Endodermal cell (in vitro differentiated cells): ENCODE data around the gene LAMTOR1. TPM values are rescaled to one million over a fixed set of nuclear protein-coding genes. Genes with fewer than 3 reads are reported as not detected.

Experiments used
- DNase-seq: peaks from one replicate; pipeline ENCODE4 v3.0.0-alpha.2; 2017
- H3K27ac ChIP-seq: 2 replicates; pipeline ENCODE4 v1.5.1; 2013; ENCODE audit warnings: mild to moderate bottlenecking, low read depth, low read length, moderate library complexity
- H3K27me3 ChIP-seq: 2 replicates; pipeline ENCODE4 v1.6.1; 2013; ENCODE audit warnings: mild to moderate bottlenecking, low read length, moderate library complexity; ENCODE audit not compliant: insufficient read depth, control insufficient read depth, poor library complexity, severe bottlenecking
- H3K36me3 ChIP-seq: 2 replicates; pipeline ENCODE4 v1.7.0; 2013; ENCODE audit warnings: mild to moderate bottlenecking, low read length, moderate library complexity; ENCODE audit not compliant: control insufficient read depth, insufficient read depth
- H3K4me1 ChIP-seq: one replicate; pipeline ENCODE4 v1.7.0; 2013; ENCODE audit warnings: low read length; ENCODE audit not compliant: control insufficient read depth, insufficient read depth
- H3K4me3 ChIP-seq: 2 replicates; pipeline ENCODE4 v1.5.1; 2013; ENCODE audit warnings: mild to moderate bottlenecking, low read length, moderate library complexity
- H3K9ac ChIP-seq: 2 replicates; pipeline ENCODE4 v1.6.1; 2013; ENCODE audit warnings: mild to moderate bottlenecking, low read length, moderate library complexity; ENCODE audit not compliant: poor library complexity, severe bottlenecking; ENCODE audit errors: extremely low read depth
- H3K9me3 ChIP-seq: 2 replicates; pipeline ENCODE4 v1.6.1; 2013; ENCODE audit warnings: mild to moderate bottlenecking, low read length, moderate library complexity; ENCODE audit not compliant: control insufficient read depth
- H3K27ac Mint-ChIP-seq: 2 replicates; pipeline ENCODE4 v1.8.0; 2020; ENCODE audit warnings: mixed read lengths
- H3K27me3 Mint-ChIP-seq: 2 replicates; pipeline ENCODE4 v1.8.0; 2021; ENCODE audit warnings: mild to moderate bottlenecking, mixed read lengths; ENCODE audit not compliant: insufficient read depth
- H3K36me3 Mint-ChIP-seq: 2 replicates; pipeline ENCODE4 v1.8.0; 2020; ENCODE audit warnings: low read depth, mixed read lengths
- H3K4me1 Mint-ChIP-seq: 2 replicates; pipeline ENCODE4 v1.8.0; 2020; ENCODE audit warnings: mixed read lengths
- H3K4me3 Mint-ChIP-seq: 2 replicates; pipeline ENCODE4 v1.8.0; 2020; ENCODE audit warnings: mild to moderate bottlenecking, moderate library complexity, mixed read lengths
- H3K9me3 Mint-ChIP-seq: 2 replicates; pipeline ENCODE4 v1.8.0; 2020; ENCODE audit warnings: mild to moderate bottlenecking, mixed read lengths
- CTCF ChIP-seq: fragments of 200-600 bp; sonication (generic); conservative IDR thresholded peaks from 2 replicates; pipeline ENCODE4 v1.5.0; 2021; ENCODE audit warnings: antibody characterized with exemption, mild to moderate bottlenecking
- WGBS, 2 experiments: methylation state at CpG; one replicate each; pipeline versions ENCODE4 v1.1.5 to v1.1.7; 2013; ENCODE audit warnings: missing lambda C conversion rate in 2 of 2, mixed read lengths in 1 of 2; ENCODE audit not compliant: insufficient coverage in 1 of 2, insufficient read length in 1 of 2; 5-methylcytosine and 5-hydroxymethylcytosine counted together
- total RNA-seq, 2 donors: library from RNA; stranded (reverse); fragmentation: NEBNext Ultra II Directional in 1 of 2; extraction: Animal tissue kit (Norgen Biotek cat#: 25700) in 1 of 2; gene quantifications; 2 replicates in 1 of 2; 3 replicates in 1 of 2; pipeline ENCODE4 v1.2.1, GENCODE V29; 2021

The LAMTOR1 gene
- total RNA-seq, 2 donors from 2014 or later: 92.0 to 104 TPM

- H3K36me3 Mint-ChIP-seq: peaks cover 3% of the 10 kb centered on the region
- no peak for TF ChIP-seq CTCF
Observed at GRCh38 chr11:72132646-72133045, 29.5 kb upstream of the LAMTOR1 start.

GRCh38 chr11:72129381-72129780 is 26.3 kb upstream of the LAMTOR1 start:
- H3K27ac ChIP-seq: no peak overlapping the region
- peaks cover 41% of the 10 kb centered on the region for H3K9me3 Mint-ChIP-seq
- TF ChIP-seq CTCF: no peak
- DNase-seq: no peak
- no peak overlapping the region for H3K4me3 Mint-ChIP-seq
- H3K36me3 Mint-ChIP-seq: peaks cover 3% of the 10 kb centered on the region
- no peaks in the 10 kb centered on the region for H3K36me3 ChIP-seq
- peaks cover 39% of the 10 kb centered on the region for H3K27me3 ChIP-seq
- 87 to 93% methylated on average over 3 of the region's 3 CpGs for WGBS, 2 experiments
- H3K4me3 ChIP-seq: no peak overlapping the region
- H3K27me3 Mint-ChIP-seq: peaks cover 57% of the 10 kb centered on the region
- no peak overlapping the region for H3K27ac Mint-ChIP-seq
- peaks cover 56% of the 10 kb centered on the region for H3K9me3 ChIP-seq
- no peaks in the 10 kb centered on the region for H3K4me1 Mint-ChIP-seq
- H3K9ac ChIP-seq: no peak overlapping the region
- H3K4me1 ChIP-seq: no peaks in the 10 kb centered on the region

More at GRCh38 chr11:72132646-72133045, 29.5 kb upstream of the LAMTOR1 start:
- no peak overlapping the region for H3K4me3 ChIP-seq
- no peak overlapping the region for H3K4me3 Mint-ChIP-seq
- H3K4me1 Mint-ChIP-seq: no peaks in the 10 kb centered on the region
- peaks cover 27% of the 10 kb centered on the region for H3K9me3 ChIP-seq
- peaks cover 51% of the 10 kb centered on the region for H3K27me3 Mint-ChIP-seq
- no peaks in the 10 kb centered on the region for H3K4me1 ChIP-seq
- no peak overlapping the region for H3K27ac Mint-ChIP-seq
- WGBS, 2 experiments: 100% methylated on average over 2 of the region's 2 CpGs; no CpG with 5 or more reads in 1 of the 2 experiments
- H3K9ac ChIP-seq: no peak overlapping the region
- no peak for DNase-seq
- no peak overlapping the region for H3K27ac ChIP-seq
- no peaks in the 10 kb centered on the region for H3K36me3 ChIP-seq
- H3K27me3 ChIP-seq: peaks cover 31% of the 10 kb centered on the region
- H3K9me3 Mint-ChIP-seq: peaks cover 25% of the 10 kb centered on the region

- WGBS, 2 experiments: 56 to 63% methylated on average over 2 of the region's 2 CpGs
- Mint-ChIP-seq H3K36me3 (peaks cover 3% of the 10 kb centered on the region), H3K27me3 (peaks cover 52% of the 10 kb centered on the region), H3K4me1 (no peaks in the 10 kb centered on the region), H3K9me3 (peaks cover 43% of the 10 kb centered on the region), H3K27ac (no peak overlapping the region), H3K4me3 (no peak overlapping the region)
- Histone ChIP-seq H3K9ac (no peak overlapping the region), H3K9me3 (peaks cover 59% of the 10 kb centered on the region), H3K4me1 (no peaks in the 10 kb centered on the region), H3K4me3 (no peak overlapping the region), H3K27ac (no peak overlapping the region), H3K27me3 (peaks cover 28% of the 10 kb centered on the region), H3K36me3 (no peaks in the 10 kb centered on the region)
- TF ChIP-seq CTCF: no peak
- DNase-seq: no peak
Observed at GRCh38 chr11:72127923-72128322, 24.8 kb upstream of the LAMTOR1 start.
